Measurements from ENCODE around the gene GPS2.
A peak's percentile ranks its signal among the peaks of the same experiment; 100 is the strongest.

Gene GPS2

DNA sequence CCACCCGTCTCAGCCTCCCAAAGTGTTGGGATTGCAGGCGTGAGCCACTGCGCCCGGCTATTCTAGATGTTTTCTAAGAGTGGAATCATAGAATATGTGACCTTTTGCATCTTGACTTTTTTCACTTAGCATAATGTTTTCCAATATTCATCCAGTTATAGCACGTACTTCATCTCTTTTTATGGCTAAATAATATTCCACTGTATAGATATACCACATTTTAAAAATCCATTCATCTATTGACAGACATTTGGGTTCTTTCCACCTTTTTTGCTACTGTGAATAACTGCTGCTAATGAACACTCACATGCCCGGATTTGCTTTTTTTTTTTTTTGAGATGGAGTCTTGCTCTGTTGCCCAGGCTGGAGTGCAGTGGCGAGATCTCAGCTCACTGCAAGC lies 11.0 kb downstream of the GPS2 start:
- DNase-seq = no peak
- Histone ChIP-seq H3K4me1 (ENCODE audit: control insufficient read depth, insufficient read depth, low read depth, low read length) (peaks cover 2% of the 10 kb centered on the region), H4K8ac (ENCODE audit: low read length) (no peak overlapping the region), H2AK5ac (ENCODE audit: low read length, severe bottlenecking) (no peak overlapping the region), H3K27ac (ENCODE audit: low read length, poor library complexity, severe bottlenecking) (no peak overlapping the region), H4K91ac (ENCODE audit: low read length) (no peak overlapping the region), H2BK120ac (ENCODE audit: low read depth, low read length) (no peak overlapping the region), H3K18ac (ENCODE audit: low read depth in 1 of 2, low read length in 2 of 2) (no peak overlapping the region), H3K79me1 (replicated peaks; ENCODE audit: low read length, poor library complexity, severe bottlenecking) (no peaks in the 10 kb centered on the region), H2BK5ac (ENCODE audit: low read depth, low read length, poor library complexity, severe bottlenecking) (no peak overlapping the region), H3K14ac (ENCODE audit: low read length in 2 of 2) (no peak overlapping the region), H3K9ac (ENCODE audit: low read length) (no peak overlapping the region), H2BK15ac (ENCODE audit: low read depth, poor library complexity, severe bottlenecking) (no peak overlapping the region), H3K9me3 (ENCODE audit: control insufficient read depth, low read length) (no peaks in the 10 kb centered on the region), H3K23ac (ENCODE audit: low read length in 2 of 2) (no peak overlapping the region), H2AFZ (ENCODE audit: low read depth, low read length) (no peak overlapping the region), H3K36me3 (ENCODE audit: control insufficient read depth in 1 of 2, insufficient read depth in 2 of 2, low read depth in 1 of 2, low read length in 2 of 2) (no peaks in the 10 kb centered on the region), H2BK12ac (ENCODE audit: low read length in 2 of 2) (no peak overlapping the region), H3K4me2 (ENCODE audit: low read length, poor library complexity, severe bottlenecking) (no peak overlapping the region), H3K4me3 (ENCODE audit: insufficient read depth in 1 of 2, low read depth in 1 of 2, low read length in 2 of 2) (no peak overlapping the region), H3K4ac (ENCODE audit: low read depth in 1 of 2, low read length in 2 of 2) (no peak overlapping the region), H3K27me3 (ENCODE audit: control insufficient read depth in 1 of 2, insufficient read depth in 1 of 2, low read length in 2 of 2) (peaks cover 0 to 3% of the 10 kb centered on the region in 2 experiments)
- WGBS = 95% methylated on average over 5 of the region's 7 CpGs

- Histone ChIP-seq H3K9ac (ENCODE audit: low read length) (peak overlapping the region; percentile 46), H2AK5ac (ENCODE audit: low read length, severe bottlenecking) (no peak overlapping the region), H3K36me3 (ENCODE audit: control insufficient read depth in 1 of 2, insufficient read depth in 2 of 2, low read depth in 1 of 2, low read length in 2 of 2) (no peaks in the 10 kb centered on the region), H2BK15ac (ENCODE audit: low read depth, poor library complexity, severe bottlenecking) (no peak overlapping the region), H3K4me1 (ENCODE audit: control insufficient read depth, insufficient read depth, low read depth, low read length) (peaks cover 18% of the 10 kb centered on the region), H3K14ac (ENCODE audit: low read length in 2 of 2) (no peak overlapping the region), H2AFZ (ENCODE audit: low read depth, low read length) (no peak overlapping the region), H3K4ac (ENCODE audit: low read depth in 1 of 2, low read length in 2 of 2) (no peak overlapping the region), H3K27me3 (ENCODE audit: control insufficient read depth in 1 of 2, insufficient read depth in 1 of 2, low read length in 2 of 2) (peaks cover 40 to 41% of the 10 kb centered on the region in 2 experiments), H3K4me3 (ENCODE audit: insufficient read depth in 1 of 2, low read depth in 1 of 2, low read length in 2 of 2) (peak overlapping the region in 1 of 2 experiments; percentile 66), H3K4me2 (ENCODE audit: low read length, poor library complexity, severe bottlenecking) (peak overlapping the region; percentile 56), H3K9me3 (ENCODE audit: control insufficient read depth, low read length) (no peaks in the 10 kb centered on the region), H3K27ac (ENCODE audit: low read length, poor library complexity, severe bottlenecking) (no peak overlapping the region), H2BK120ac (ENCODE audit: low read depth, low read length) (no peak overlapping the region), H3K18ac (ENCODE audit: low read depth in 1 of 2, low read length in 2 of 2) (no peak overlapping the region), H3K79me1 (replicated peaks; ENCODE audit: low read length, poor library complexity, severe bottlenecking) (no peaks in the 10 kb centered on the region), H2BK5ac (ENCODE audit: low read depth, low read length, poor library complexity, severe bottlenecking) (no peak overlapping the region), H3K23ac (ENCODE audit: low read length in 2 of 2) (no peak overlapping the region), H4K91ac (ENCODE audit: low read length) (no peak overlapping the region), H4K8ac (ENCODE audit: low read length) (no peak overlapping the region), H2BK12ac (ENCODE audit: low read length in 2 of 2) (no peak overlapping the region)
- 7% methylated on average over 42 of the region's 51 CpGs for WGBS
- DNase-seq = peak; percentile 84
These were observed 18.8 kb downstream of the GPS2 start for GRCh38 chr17:7296189-7296861.

- no peak overlapping the region for H2BK5ac ChIP-seq (ENCODE audit: low read depth, low read length, poor library complexity, severe bottlenecking)
These were observed 19.7 kb downstream of the GPS2 start for GRCh38 chr17:7295230-7296180.

DNA sequence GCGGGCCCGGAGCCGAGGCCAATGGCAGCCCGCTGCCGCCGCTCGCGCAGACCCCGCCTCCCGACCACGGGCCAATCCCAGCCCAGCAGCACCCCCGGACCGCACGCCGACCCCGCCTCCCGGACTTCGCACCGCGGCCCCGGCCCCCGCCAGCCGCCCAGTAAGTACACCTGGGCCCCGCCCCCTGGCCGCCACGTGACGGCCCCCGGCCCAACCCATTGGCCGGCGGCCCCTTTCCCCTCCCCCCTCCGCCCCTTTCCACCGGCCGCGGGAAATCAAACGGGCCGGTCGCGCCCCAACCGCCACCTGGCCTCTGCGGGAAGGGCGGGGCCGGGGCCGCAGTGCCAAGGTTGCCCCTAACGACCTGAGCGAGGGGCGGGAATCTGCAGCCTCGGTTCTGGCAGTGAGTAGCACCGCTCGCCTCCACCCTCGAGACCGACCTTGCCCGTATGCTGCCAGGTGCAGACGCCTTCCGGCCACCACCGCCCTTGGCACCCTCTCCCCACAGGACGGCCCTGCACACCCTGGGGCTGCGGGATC lies 20.5 kb downstream of the GPS2 start, which contains the start of gene YBX2:
Gene YBX2, minus strand, starts transcription at position 26 of the 540 bp plus-strand sequence. CDS start 139 bp downstream, outside the sequence.
- Histone ChIP-seq H3K9me3 (ENCODE audit: control insufficient read depth, low read length) (no peaks in the 10 kb centered on the region), H3K4me1 (ENCODE audit: control insufficient read depth, insufficient read depth, low read depth, low read length) (peaks cover 18% of the 10 kb centered on the region), H3K36me3 (ENCODE audit: control insufficient read depth in 1 of 2, insufficient read depth in 2 of 2, low read depth in 1 of 2, low read length in 2 of 2) (no peaks in the 10 kb centered on the region), H2AK5ac (ENCODE audit: low read length, severe bottlenecking) (no peak within 1 kb of the TSS), H3K9ac (ENCODE audit: low read length) (no peak within 1 kb of the TSS), H3K4me3 (ENCODE audit: insufficient read depth in 1 of 2, low read depth in 1 of 2, low read length in 2 of 2) (no peak within 1 kb of the TSS), H3K4me2 (ENCODE audit: low read length, poor library complexity, severe bottlenecking) (peak within 1 kb of the TSS; percentile 48), H2BK120ac (ENCODE audit: low read depth, low read length) (no peak within 1 kb of the TSS), H3K18ac (ENCODE audit: low read depth in 1 of 2, low read length in 2 of 2) (no peak within 1 kb of the TSS), H2BK15ac (ENCODE audit: low read depth, poor library complexity, severe bottlenecking) (no peak within 1 kb of the TSS), H4K8ac (ENCODE audit: low read length) (no peak within 1 kb of the TSS), H3K27me3 (ENCODE audit: control insufficient read depth in 1 of 2, insufficient read depth in 1 of 2, low read length in 2 of 2) (peaks cover 55 to 57% of the 10 kb centered on the region in 2 experiments), H2BK5ac (ENCODE audit: low read depth, low read length, poor library complexity, severe bottlenecking) (no peak within 1 kb of the TSS), H3K14ac (ENCODE audit: low read length in 2 of 2) (no peak within 1 kb of the TSS), H3K4ac (ENCODE audit: low read depth in 1 of 2, low read length in 2 of 2) (no peak within 1 kb of the TSS), H4K91ac (ENCODE audit: low read length) (no peak within 1 kb of the TSS), H2BK12ac (ENCODE audit: low read length in 2 of 2) (no peak within 1 kb of the TSS), H3K27ac (ENCODE audit: low read length, poor library complexity, severe bottlenecking) (no peak within 1 kb of the TSS), H3K79me1 (replicated peaks; ENCODE audit: low read length, poor library complexity, severe bottlenecking) (no peaks in the 10 kb centered on the region), H3K23ac (ENCODE audit: low read length in 2 of 2) (peak within 1 kb of the TSS in 1 of 2 experiments; percentile 98), H2AFZ (ENCODE audit: low read depth, low read length) (no peak within 1 kb of the TSS)
- peak; percentile 12 for DNase-seq
- 9% methylated on average over 37 of the region's 57 CpGs for WGBS

More at GRCh38 chr17:7295230-7296180, 19.7 kb downstream of the GPS2 start:
- Histone ChIP-seq H3K4me2 (ENCODE audit: low read length, poor library complexity, severe bottlenecking) (no peak overlapping the region), H3K18ac (ENCODE audit: low read depth in 1 of 2, low read length in 2 of 2) (no peak overlapping the region), H3K9me3 (ENCODE audit: control insufficient read depth, low read length) (no peaks in the 10 kb centered on the region), H2AFZ (ENCODE audit: low read depth, low read length) (no peak overlapping the region), H4K8ac (ENCODE audit: low read length) (no peak overlapping the region), H2BK120ac (ENCODE audit: low read depth, low read length) (no peak overlapping the region), H3K14ac (ENCODE audit: low read length in 2 of 2) (no peak overlapping the region), H3K4me1 (ENCODE audit: control insufficient read depth, insufficient read depth, low read depth, low read length) (peaks cover 18% of the 10 kb centered on the region), H3K23ac (ENCODE audit: low read length in 2 of 2) (no peak overlapping the region), H2BK12ac (ENCODE audit: low read length in 2 of 2) (no peak overlapping the region), H3K79me1 (replicated peaks; ENCODE audit: low read length, poor library complexity, severe bottlenecking) (no peaks in the 10 kb centered on the region), H3K27ac (ENCODE audit: low read length, poor library complexity, severe bottlenecking) (no peak overlapping the region), H2AK5ac (ENCODE audit: low read length, severe bottlenecking) (no peak overlapping the region), H3K4me3 (ENCODE audit: insufficient read depth in 1 of 2, low read depth in 1 of 2, low read length in 2 of 2) (peak overlapping the region in 1 of 2 experiments; percentile 66), H3K4ac (ENCODE audit: low read depth in 1 of 2, low read length in 2 of 2) (no peak overlapping the region), H2BK15ac (ENCODE audit: low read depth, poor library complexity, severe bottlenecking) (no peak overlapping the region), H3K9ac (ENCODE audit: low read length) (peak overlapping the region; percentile 26), H3K27me3 (ENCODE audit: control insufficient read depth in 1 of 2, insufficient read depth in 1 of 2, low read length in 2 of 2) (peaks cover 49% of the 10 kb centered on the region in 2 experiments), H3K36me3 (ENCODE audit: control insufficient read depth in 1 of 2, insufficient read depth in 2 of 2, low read depth in 1 of 2, low read length in 2 of 2) (no peaks in the 10 kb centered on the region), H4K91ac (ENCODE audit: low read length) (no peak overlapping the region)
- 74% methylated on average over 42 of the region's 42 CpGs for WGBS
- DNase-seq = no peak
